ENCODE measurements around the gene THPO.

Gene THPO

DNA sequence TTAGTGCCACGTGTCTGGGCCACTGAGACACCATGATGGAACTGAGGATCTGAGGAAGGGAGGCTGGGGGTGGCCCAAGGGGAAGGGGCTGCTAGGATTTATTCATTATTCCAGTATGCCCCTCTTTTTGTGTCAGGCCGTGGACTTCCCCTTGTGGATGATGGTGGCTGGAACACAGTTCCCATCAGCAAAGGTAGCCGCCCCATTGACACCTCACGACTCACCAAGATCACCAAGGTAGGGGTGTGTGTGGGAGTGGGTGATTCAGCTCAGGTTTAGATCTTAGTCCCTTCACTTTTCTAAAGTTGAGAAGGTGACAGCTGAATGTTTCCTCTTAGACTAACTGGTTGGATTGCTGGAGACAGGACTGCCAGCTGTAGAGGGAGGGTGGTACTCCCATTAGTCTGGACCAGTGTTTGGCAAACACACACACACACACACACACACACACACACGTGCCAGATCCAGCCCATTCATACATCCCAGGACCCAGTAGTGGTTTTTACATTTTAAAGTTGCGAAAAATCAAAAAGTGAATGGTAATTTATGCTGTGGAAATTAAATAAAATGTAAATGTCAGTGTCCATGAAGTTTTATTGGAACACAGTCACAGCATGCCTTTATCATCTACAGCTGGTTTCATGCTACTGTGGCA, 52.2 kb downstream of the THPO start:
- no peak for DNase-seq (ENCODE audit: low spot score)
- in situ Hi-C loops (cut with MboI; ENCODE audit: low sequenced_read_pairs, unreplicated experiment), result no loop called here
- TF ChIP-seq, protein P1, sequence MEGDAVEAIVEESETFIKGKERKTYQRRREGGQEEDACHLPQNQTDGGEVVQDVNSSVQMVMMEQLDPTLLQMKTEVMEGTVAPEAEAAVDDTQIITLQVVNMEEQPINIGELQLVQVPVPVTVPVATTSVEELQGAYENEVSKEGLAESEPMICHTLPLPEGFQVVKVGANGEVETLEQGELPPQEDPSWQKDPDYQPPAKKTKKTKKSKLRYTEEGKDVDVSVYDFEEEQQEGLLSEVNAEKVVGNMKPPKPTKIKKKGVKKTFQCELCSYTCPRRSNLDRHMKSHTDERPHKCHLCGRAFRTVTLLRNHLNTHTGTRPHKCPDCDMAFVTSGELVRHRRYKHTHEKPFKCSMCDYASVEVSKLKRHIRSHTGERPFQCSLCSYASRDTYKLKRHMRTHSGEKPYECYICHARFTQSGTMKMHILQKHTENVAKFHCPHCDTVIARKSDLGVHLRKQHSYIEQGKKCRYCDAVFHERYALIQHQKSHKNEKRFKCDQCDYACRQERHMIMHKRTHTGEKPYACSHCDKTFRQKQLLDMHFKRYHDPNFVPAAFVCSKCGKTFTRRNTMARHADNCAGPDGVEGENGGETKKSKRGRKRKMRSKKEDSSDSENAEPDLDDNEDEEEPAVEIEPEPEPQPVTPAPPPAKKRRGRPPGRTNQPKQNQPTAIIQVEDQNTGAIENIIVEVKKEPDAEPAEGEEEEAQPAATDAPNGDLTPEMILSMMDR (IDR thresholded peaks at IDR 0.05; ENCODE audit: borderline replicate concordance, control extremely low read depth, extremely low read depth, insufficient read depth, missing control alignments), result no peak

DNA sequence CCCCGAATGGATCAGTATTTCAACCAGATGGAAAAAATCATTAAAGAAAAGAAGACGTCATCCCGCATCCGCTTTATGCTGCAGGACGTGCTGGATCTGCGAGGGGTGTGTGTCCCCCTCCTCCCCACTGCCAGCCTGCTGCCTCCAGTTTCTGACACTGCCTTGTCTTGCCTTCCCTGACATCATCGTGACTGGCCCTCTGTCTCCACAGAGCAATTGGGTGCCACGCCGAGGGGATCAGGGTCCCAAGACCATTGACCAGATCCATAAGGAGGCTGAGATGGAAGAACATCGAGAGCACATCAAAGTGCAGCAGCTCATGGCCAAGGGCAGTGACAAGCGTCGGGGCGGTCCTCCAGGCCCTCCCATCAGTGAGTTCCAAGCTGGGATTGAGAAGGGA, 52.7 kb downstream of the THPO start:
- in situ Hi-C loops (cut with MboI; ENCODE audit: low sequenced_read_pairs, unreplicated experiment), result no loop called here
- TF ChIP-seq, protein P1 (IDR thresholded peaks at IDR 0.05; ENCODE audit: borderline replicate concordance, control extremely low read depth, extremely low read depth, insufficient read depth, missing control alignments), result no peak
- DNase-seq (ENCODE audit: low spot score), result no peak

DNA sequence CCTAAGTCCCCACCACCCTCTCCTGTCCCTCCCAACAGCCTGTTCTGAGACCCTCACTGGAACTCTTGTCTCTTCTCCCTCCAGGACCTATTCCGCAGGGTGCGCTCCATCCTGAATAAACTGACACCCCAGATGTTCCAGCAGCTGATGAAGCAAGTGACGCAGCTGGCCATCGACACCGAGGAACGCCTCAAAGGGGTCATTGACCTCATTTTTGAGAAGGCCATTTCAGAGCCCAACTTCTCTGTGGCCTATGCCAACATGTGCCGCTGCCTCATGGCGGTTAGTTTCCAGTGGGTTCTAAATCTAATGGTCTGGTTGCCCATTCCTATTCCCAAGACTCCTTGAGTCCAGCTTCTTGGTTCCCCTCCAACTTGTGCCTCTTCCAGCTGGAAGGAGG, 54.3 kb downstream of the THPO start:
- in situ Hi-C loops (cut with MboI; ENCODE audit: low sequenced_read_pairs, unreplicated experiment), result no loop called here
- TF ChIP-seq, protein P1 (IDR thresholded peaks at IDR 0.05; ENCODE audit: borderline replicate concordance, control extremely low read depth, extremely low read depth, insufficient read depth, missing control alignments), result no peak
- DNase-seq (ENCODE audit: low spot score), result peak; percentile 18

DNA sequence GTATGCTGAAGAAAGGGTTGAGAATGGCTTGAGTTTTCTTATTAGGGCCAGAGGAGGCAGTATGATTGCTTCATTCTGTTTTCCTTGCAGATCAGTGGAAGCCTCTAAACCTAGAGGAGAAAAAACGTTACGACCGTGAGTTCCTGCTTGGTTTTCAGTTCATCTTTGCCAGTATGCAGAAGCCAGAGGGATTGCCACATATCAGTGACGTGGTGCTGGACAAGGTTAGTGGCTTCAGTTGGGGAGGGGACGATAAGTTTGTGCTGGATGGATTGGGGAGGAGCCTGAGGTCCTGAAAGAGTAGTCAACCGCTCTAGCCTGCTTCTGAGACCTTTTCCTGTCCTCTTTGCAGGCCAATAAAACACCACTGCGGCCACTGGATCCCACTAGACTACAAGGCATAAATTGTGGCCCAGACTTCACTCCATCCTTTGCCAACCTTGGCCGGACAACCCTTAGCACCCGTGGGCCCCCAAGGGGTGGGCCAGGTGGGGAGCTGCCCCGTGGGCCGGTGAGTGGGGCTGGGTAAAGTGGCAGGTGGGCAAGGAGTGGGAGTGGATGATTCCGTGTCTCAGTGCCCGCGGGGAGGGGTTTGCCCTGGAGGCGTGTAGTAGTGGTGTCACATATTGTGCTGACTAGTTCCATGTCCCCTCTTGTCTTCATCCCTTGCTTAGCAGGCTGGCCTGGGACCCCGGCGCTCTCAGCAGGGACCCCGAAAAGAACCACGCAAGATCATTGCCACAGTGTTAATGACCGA, 55.1 kb downstream of the THPO start:
- TF ChIP-seq, protein P1 (IDR thresholded peaks at IDR 0.05; ENCODE audit: borderline replicate concordance, control extremely low read depth, extremely low read depth, insufficient read depth, missing control alignments), result no peak
- peak; percentile 30 for DNase-seq (ENCODE audit: low spot score)
- in situ Hi-C loops (cut with MboI; ENCODE audit: low sequenced_read_pairs, unreplicated experiment), result no loop called here
